Measurements from ENCODE around the gene KIRREL3.

The KIRREL3 gene

DNA sequence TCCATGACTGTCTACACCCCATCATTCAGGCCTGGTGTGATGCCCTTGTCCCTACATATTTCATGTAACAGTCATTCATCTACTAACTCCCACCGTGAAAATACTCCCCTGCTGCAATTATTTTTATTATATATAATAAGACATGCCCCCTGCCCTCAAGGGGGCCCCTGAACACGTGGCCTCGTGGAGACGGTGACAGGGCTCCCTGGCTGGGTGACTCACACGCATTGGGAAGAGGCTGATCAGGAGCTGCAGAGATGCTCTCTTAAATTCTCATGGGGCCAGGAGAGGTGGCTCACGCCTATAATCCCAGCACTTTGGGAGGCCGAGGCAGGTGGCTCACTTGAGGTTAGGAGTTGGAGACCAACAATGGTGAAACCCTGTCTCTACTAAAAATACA lies 556.5 kb downstream of the KIRREL3 start:
- Histone ChIP-seq H2BK15ac (ENCODE audit: low read length) (no peak overlapping the region), H3K9me3 (replicated peaks in 1 of 2; ENCODE audit: control insufficient read depth in 2 of 2, insufficient read depth in 1 of 2, low read depth in 1 of 2, low read length in 2 of 2) (no peaks in the 10 kb centered on the region), H4K8ac (ENCODE audit: low read depth, low read length) (no peak overlapping the region), H4K91ac (ENCODE audit: low read depth, low read length, poor library complexity) (no peak overlapping the region), H3K4ac (ENCODE audit: low read length) (no peak overlapping the region), H2BK120ac (ENCODE audit: low read depth, low read length) (no peak overlapping the region), H3K4me1 (ENCODE audit: control insufficient read depth in 2 of 2, insufficient read depth in 1 of 2, low read depth in 1 of 2, low read length in 2 of 2) (peaks cover 4 to 15% of the 10 kb centered on the region in 2 donors), H3K36me3 (replicated peaks in 1 of 2; ENCODE audit: control insufficient read depth in 2 of 2, insufficient read depth in 2 of 2, low read length in 2 of 2) (no peaks in the 10 kb centered on the region), H2BK5ac (ENCODE audit: low read length) (no peak overlapping the region), H3K23ac (ENCODE audit: low read depth, low read length, poor library complexity) (no peak overlapping the region), H3K9ac (ENCODE audit: low read depth, low read length, poor library complexity) (no peak overlapping the region), H3K18ac (ENCODE audit: low read length) (peak overlapping the region; percentile 27), H3K4me3 (ENCODE audit: low read length in 2 of 2) (no peak overlapping the region), H2BK12ac (ENCODE audit: low read length) (no peak overlapping the region), H3K27me3 (ENCODE audit: control insufficient read depth in 3 of 3, insufficient read depth in 3 of 3, low read depth in 1 of 3, low read length in 3 of 3) (peaks cover 0 to 10% (median 0%) of the 10 kb centered on the region in 3 experiments), H3K79me1 (ENCODE audit: low read depth, low read length) (no peaks in the 10 kb centered on the region), H3K14ac (ENCODE audit: low read length) (no peak overlapping the region), H2AFZ (ENCODE audit: low read length) (no peak overlapping the region), H3K4me2 (ENCODE audit: insufficient read depth, low read length, poor library complexity, severe bottlenecking) (no peak overlapping the region), H2AK5ac (ENCODE audit: low read depth, low read length) (peak overlapping the region; percentile 88), H3K27ac (replicated peaks; ENCODE audit: low read length) (no peak overlapping the region)
- WGBS, 2 donors (ENCODE audit: extremely low coverage in 2 of 2, insufficient read length in 2 of 2, insufficient replicate concordance in 1 of 2) = no CpG with 5 or more reads among the region's 7 CpGs
- no peak for DNase-seq (ENCODE audit: low spot score)

GRCh38 chr11:126443120-126443519 lies 557.5 kb downstream of the KIRREL3 start:
- Histone ChIP-seq H3K79me1 (ENCODE audit: low read depth, low read length) (no peaks in the 10 kb centered on the region), H4K8ac (ENCODE audit: low read depth, low read length) (no peak overlapping the region), H3K27me3 (ENCODE audit: control insufficient read depth in 3 of 3, insufficient read depth in 3 of 3, low read depth in 1 of 3, low read length in 3 of 3) (peaks cover 0 to 10% (median 0%) of the 10 kb centered on the region in 3 experiments), H3K4me1 (ENCODE audit: control insufficient read depth in 2 of 2, insufficient read depth in 1 of 2, low read depth in 1 of 2, low read length in 2 of 2) (peaks cover 4 to 15% of the 10 kb centered on the region in 2 donors), H3K4ac (ENCODE audit: low read length) (no peak overlapping the region), H4K91ac (ENCODE audit: low read depth, low read length, poor library complexity) (no peak overlapping the region), H3K18ac (ENCODE audit: low read length) (peak overlapping the region; percentile 21), H3K4me2 (ENCODE audit: insufficient read depth, low read length, poor library complexity, severe bottlenecking) (no peak overlapping the region), H3K23ac (ENCODE audit: low read depth, low read length, poor library complexity) (no peak overlapping the region), H2BK15ac (ENCODE audit: low read length) (peak overlapping the region; percentile 81), H3K9ac (ENCODE audit: low read depth, low read length, poor library complexity) (no peak overlapping the region), H3K27ac (replicated peaks; ENCODE audit: low read length) (no peak overlapping the region), H3K4me3 (ENCODE audit: low read length in 2 of 2) (no peak overlapping the region), H2BK12ac (ENCODE audit: low read length) (no peak overlapping the region), H2BK5ac (ENCODE audit: low read length) (no peak overlapping the region), H2BK120ac (ENCODE audit: low read depth, low read length) (no peak overlapping the region), H3K36me3 (replicated peaks in 1 of 2; ENCODE audit: control insufficient read depth in 2 of 2, insufficient read depth in 2 of 2, low read length in 2 of 2) (no peaks in the 10 kb centered on the region), H3K9me3 (replicated peaks in 1 of 2; ENCODE audit: control insufficient read depth in 2 of 2, insufficient read depth in 1 of 2, low read depth in 1 of 2, low read length in 2 of 2) (no peaks in the 10 kb centered on the region), H2AK5ac (ENCODE audit: low read depth, low read length) (peak overlapping the region; percentile 88), H3K14ac (ENCODE audit: low read length) (no peak overlapping the region), H2AFZ (ENCODE audit: low read length) (peak overlapping the region; percentile 14)
- no peak for DNase-seq (ENCODE audit: low spot score)
- no CpG with 5 or more reads among the region's 13 CpGs for WGBS, 2 donors (ENCODE audit: extremely low coverage in 2 of 2, insufficient read length in 2 of 2, insufficient replicate concordance in 1 of 2)

- Histone ChIP-seq H3K36me3 (replicated peaks in 1 of 2; ENCODE audit: control insufficient read depth in 2 of 2, insufficient read depth in 2 of 2, low read length in 2 of 2) (peaks cover 0 to 5% of the 10 kb centered on the region in 2 donors), H3K23ac (ENCODE audit: low read depth, low read length, poor library complexity) (no peak overlapping the region), H3K18ac (ENCODE audit: low read length) (peak overlapping the region; percentile 6), H2AFZ (ENCODE audit: low read length) (peak overlapping the region; percentile 69), H3K27ac (replicated peaks; ENCODE audit: low read length) (no peak overlapping the region), H2AK5ac (ENCODE audit: low read depth, low read length) (no peak overlapping the region), H2BK5ac (ENCODE audit: low read length) (no peak overlapping the region), H3K4me3 (ENCODE audit: low read length in 2 of 2) (no peak overlapping the region), H3K4me2 (ENCODE audit: insufficient read depth, low read length, poor library complexity, severe bottlenecking) (no peak overlapping the region), H2BK12ac (ENCODE audit: low read length) (no peak overlapping the region), H2BK120ac (ENCODE audit: low read depth, low read length) (no peak overlapping the region), H3K14ac (ENCODE audit: low read length) (no peak overlapping the region), H4K91ac (ENCODE audit: low read depth, low read length, poor library complexity) (no peak overlapping the region), H3K9me3 (replicated peaks in 1 of 2; ENCODE audit: control insufficient read depth in 2 of 2, insufficient read depth in 1 of 2, low read depth in 1 of 2, low read length in 2 of 2) (peaks cover 0 to 4% of the 10 kb centered on the region in 2 donors), H3K9ac (ENCODE audit: low read depth, low read length, poor library complexity) (no peak overlapping the region), H2BK15ac (ENCODE audit: low read length) (no peak overlapping the region), H4K8ac (ENCODE audit: low read depth, low read length) (no peak overlapping the region), H3K27me3 (ENCODE audit: control insufficient read depth in 3 of 3, insufficient read depth in 3 of 3, low read depth in 1 of 3, low read length in 3 of 3) (peaks cover 0 to 10% (median 0%) of the 10 kb centered on the region in 3 experiments), H3K4me1 (ENCODE audit: control insufficient read depth in 2 of 2, insufficient read depth in 1 of 2, low read depth in 1 of 2, low read length in 2 of 2) (peaks cover 4 to 15% of the 10 kb centered on the region in 2 donors), H3K4ac (ENCODE audit: low read length) (no peak overlapping the region), H3K79me1 (ENCODE audit: low read depth, low read length) (no peaks in the 10 kb centered on the region)
- DNase-seq (ENCODE audit: low spot score) = peak; percentile 80
- no CpG with 5 or more reads among the region's 21 CpGs for WGBS, 2 donors (ENCODE audit: extremely low coverage in 2 of 2, insufficient read length in 2 of 2, insufficient replicate concordance in 1 of 2)
These were observed 559.6 kb downstream of the KIRREL3 start for GRCh38 chr11:126440792-126441514.

- no peak overlapping the region for H3K27ac ChIP-seq (replicated peaks; ENCODE audit: low read length)
- peak overlapping the region; percentile 64 for H2AK5ac ChIP-seq (ENCODE audit: low read depth, low read length)
- peaks cover 0 to 4% of the 10 kb centered on the region in 2 donors for H3K9me3 ChIP-seq (replicated peaks in 1 of 2; ENCODE audit: control insufficient read depth in 2 of 2, insufficient read depth in 1 of 2, low read depth in 1 of 2, low read length in 2 of 2)
- no peaks in the 10 kb centered on the region for H3K79me1 ChIP-seq (ENCODE audit: low read depth, low read length)
- H3K4me3 ChIP-seq (ENCODE audit: low read length in 2 of 2) = no peak overlapping the region
- H3K27me3 ChIP-seq (ENCODE audit: control insufficient read depth in 3 of 3, insufficient read depth in 3 of 3, low read depth in 1 of 3, low read length in 3 of 3) = peaks cover 0 to 10% (median 0%) of the 10 kb centered on the region in 3 experiments
- no peak overlapping the region for H2BK12ac ChIP-seq (ENCODE audit: low read length)
- no peak overlapping the region for H3K9ac ChIP-seq (ENCODE audit: low read depth, low read length, poor library complexity)
- peaks cover 0 to 5% of the 10 kb centered on the region in 2 donors for H3K36me3 ChIP-seq (replicated peaks in 1 of 2; ENCODE audit: control insufficient read depth in 2 of 2, insufficient read depth in 2 of 2, low read length in 2 of 2)
- H3K4me2 ChIP-seq (ENCODE audit: insufficient read depth, low read length, poor library complexity, severe bottlenecking) = no peak overlapping the region
- no peak overlapping the region for H2BK120ac ChIP-seq (ENCODE audit: low read depth, low read length)
- DNase-seq (ENCODE audit: low spot score) = no peak
- H3K18ac ChIP-seq (ENCODE audit: low read length) = no peak overlapping the region
- H3K4me1 ChIP-seq (ENCODE audit: control insufficient read depth in 2 of 2, insufficient read depth in 1 of 2, low read depth in 1 of 2, low read length in 2 of 2) = peaks cover 4 to 15% of the 10 kb centered on the region in 2 donors
- H2AFZ ChIP-seq (ENCODE audit: low read length) = no peak overlapping the region
- WGBS, 2 donors (ENCODE audit: extremely low coverage in 2 of 2, insufficient read length in 2 of 2, insufficient replicate concordance in 1 of 2) = no CpG with 5 or more reads among the region's 22 CpGs
- no peak overlapping the region for H3K4ac ChIP-seq (ENCODE audit: low read length)
- no peak overlapping the region for H4K8ac ChIP-seq (ENCODE audit: low read depth, low read length)
- H3K14ac ChIP-seq (ENCODE audit: low read length) = no peak overlapping the region
- no peak overlapping the region for H4K91ac ChIP-seq (ENCODE audit: low read depth, low read length, poor library complexity)
- peak overlapping the region; percentile 62 for H2BK15ac ChIP-seq (ENCODE audit: low read length)
- H3K23ac ChIP-seq (ENCODE audit: low read depth, low read length, poor library complexity) = no peak overlapping the region
- no peak overlapping the region for H2BK5ac ChIP-seq (ENCODE audit: low read length)
These were observed 560.3 kb downstream of the KIRREL3 start for GRCh38 chr11:126440276-126440675.

Measured in neuronal stem cell (in vitro differentiated cells).